HepG2 (cell line): ENCODE measurements around the gene PKD2L1.

Experiments
- ATF3 ChIP-seq: sonication (generic); formaldehyde crosslinking; IDR thresholded peaks from 2 replicates; pipeline ENCODE4 v1.4.0; 2020; ENCODE audit warnings: missing genetic modification reagents
- CTCF ChIP-seq: sonication (generic); formaldehyde crosslinking; IDR thresholded peaks from 2 replicates; pipeline ENCODE4 v1.5.0; 2020; ENCODE audit warnings: mild to moderate bottlenecking, missing genetic modification reagents, moderate library complexity
- NCOA2 ChIP-seq: sonication (generic); formaldehyde crosslinking; IDR thresholded peaks from 2 replicates; pipeline ENCODE4 v1.8.0; 2022; ENCODE audit warnings: inconsistent platforms
- PAX8 ChIP-seq: sonication (generic); formaldehyde crosslinking; IDR thresholded peaks from 2 replicates; pipeline ENCODE4 v1.8.0; 2022; ENCODE audit warnings: mild to moderate bottlenecking, missing genetic modification reagents, borderline replicate concordance

GRCh38 chr10:100286051-100287033 lies 43.7 kb downstream of the PKD2L1 start, which contains the start of gene BLOC1S2:
- TF ChIP-seq NCOA2 = no peak
- TF ChIP-seq CTCF = peak; percentile 14; the same call in 1 of the 2 replicates
- TF ChIP-seq PAX8 (CRISPR knock-in tag) = no peak
- no peak for TF ChIP-seq ATF3 (CRISPR knock-in tag)
